Endothelial cell of umbilical vein (primary cell): ENCODE data around the gene GTF3C1. TPM values are rescaled to one million over a fixed set of nuclear protein-coding genes. Genes with fewer than 3 reads are reported as not detected.

ENCODE experiments used
- BruUV-seq: library from RNA; stranded (reverse); fragments of 400-500 nt; replicated peaks from 2 replicates; lab custom pipeline; 2021; lab: Mats Ljungman, UMichigan
- CTCF ChIA-PET: fragments of 300-600, 350-600 bp; sonication (Branson Sonifier 250); formaldehyde crosslinking; loops from one replicate; lab custom pipeline; 2021; ENCODE audit warnings: antibody characterized with exemption, inconsistent platforms; lab: Charles Lee
- POLR2A ChIA-PET: fragments of 300-600, 350-600 bp; sonication (Branson Sonifier 250); formaldehyde crosslinking; loops from one replicate; lab custom pipeline; 2021; ENCODE audit warnings: antibody characterized with exemption, inconsistent platforms; lab: Charles Lee
- DNase-seq: peaks from one replicate; pipeline ENCODE4 v3.0.0-alpha.2; 2011; ENCODE audit warnings: low read depth, low spot score
- FAIRE-seq: peaks from 2 replicates; lab custom pipeline; 2011; peaks lifted over from hg19 to GRCh38; lab: Jason Lieb, UNC
- H2AFZ ChIP-seq: 2 replicates; pipeline ENCODE4 v1.6.0; 2012; ENCODE audit warnings: low read depth, low read length, control low read depth, inconsistent platforms
- H3K27ac ChIP-seq: 2 replicates; pipeline ENCODE4 v1.5.1; 2011; ENCODE audit warnings: low read depth, mild to moderate bottlenecking, control low read depth, low read length, moderate library complexity; ENCODE audit not compliant: insufficient read depth
- H3K27me3 ChIP-seq, 2 experiments: 2 replicates each; pipeline versions ENCODE4 v1.6.0 to v1.6.1; 2011; ENCODE audit warnings: low read length in 2 of 2, mixed read lengths in 1 of 2; ENCODE audit not compliant: control insufficient read depth in 2 of 2, insufficient read depth in 2 of 2
- H3K36me3 ChIP-seq, 2 experiments: 2 replicates in 1 of 2; 3 replicates in 1 of 2; pipeline ENCODE4 v1.5.1; 2011; ENCODE audit warnings: low read length in 2 of 2, mild to moderate bottlenecking in 1 of 2, moderate library complexity in 1 of 2; ENCODE audit not compliant: control insufficient read depth in 2 of 2, insufficient read depth in 2 of 2; ENCODE audit errors: extremely low read depth in 1 of 2
- H3K4me1 ChIP-seq: 3 replicates; pipeline ENCODE4 v1.5.1; 2011; ENCODE audit warnings: mild to moderate bottlenecking, low read length; ENCODE audit not compliant: control insufficient read depth, insufficient read depth; ENCODE audit errors: extremely low read depth
- H3K4me2 ChIP-seq: 2 replicates; pipeline ENCODE4 v1.6.1; 2011; ENCODE audit warnings: low read length, control low read depth, mixed read lengths; ENCODE audit not compliant: insufficient read depth
- H3K4me3 ChIP-seq, 3 experiments: fragments of 200-600 bp in 1 of 3; sonication (generic), shearing (Covaris generic) in 1 of 3; replicated peaks in 1 of 3; 2 replicates each; pipeline ENCODE4 v1.5.1; 2011 to 2016; ENCODE audit warnings: control low read depth in 3 of 3, low read length in 3 of 3, mild to moderate bottlenecking in 2 of 3, inconsistent platforms in 1 of 3, low read depth in 1 of 3, moderate library complexity in 1 of 3; ENCODE audit not compliant: insufficient read depth in 1 of 3
- H3K79me2 ChIP-seq: 2 replicates; pipeline ENCODE4 v1.6.0; 2012; ENCODE audit warnings: low read length, inconsistent platforms; ENCODE audit not compliant: control insufficient read depth, insufficient read depth
- H3K9ac ChIP-seq: replicated peaks from 2 replicates; pipeline ENCODE3; 2011; ENCODE audit warnings: low read length, control low read depth; ENCODE audit not compliant: insufficient read depth; ENCODE audit errors: extremely low read depth
- H3K9me1 ChIP-seq: replicated peaks from 3 replicates; pipeline ENCODE4 v1.6.0; 2011; ENCODE audit warnings: mild to moderate bottlenecking, low read length; ENCODE audit not compliant: control insufficient read depth, insufficient read depth; ENCODE audit errors: extremely low read depth
- H3K9me3 ChIP-seq: replicated peaks from 2 replicates; pipeline ENCODE4 v1.5.1; 2012; ENCODE audit warnings: low read length, inconsistent platforms; ENCODE audit not compliant: control insufficient read depth, insufficient read depth
- H4K20me1 ChIP-seq: replicated peaks from 2 replicates; pipeline ENCODE3; 2011; ENCODE audit warnings: mild to moderate bottlenecking, low read length; ENCODE audit not compliant: control insufficient read depth, insufficient read depth; ENCODE audit errors: extremely low read depth
- CTCF ChIP-seq, 2 donors: IDR thresholded peaks; 1 replicate in 1 of 2; 2 replicates in 1 of 2; pipeline ENCODE4 v1.5.1; 2011; ENCODE audit warnings: low read length in 2 of 2, mild to moderate bottlenecking in 2 of 2, moderate library complexity in 2 of 2, control low read depth in 1 of 2, inconsistent platforms in 1 of 2, low read depth in 1 of 2; ENCODE audit not compliant: insufficient read depth in 1 of 2; ENCODE audit errors: extremely low read depth in 1 of 2
- EZH2 ChIP-seq: IDR thresholded peaks from 2 replicates; pipeline ENCODE4 v1.6.1; 2012; ENCODE audit warnings: borderline replicate concordance, low read depth, mild to moderate bottlenecking, moderate library complexity, low read length, inconsistent platforms; ENCODE audit not compliant: severe bottlenecking
- FOS ChIP-seq: IDR thresholded peaks from 2 replicates; pipeline ENCODE4 v1.6.1; 2011; ENCODE audit warnings: mild to moderate bottlenecking, low read length, moderate library complexity, borderline replicate concordance; ENCODE audit not compliant: insufficient read depth
- JUN ChIP-seq: IDR thresholded peaks from 2 replicates; pipeline ENCODE4 v1.6.1; 2011; ENCODE audit warnings: borderline replicate concordance, low read depth; ENCODE audit not compliant: insufficient read length, insufficient read depth
- MYC ChIP-seq: IDR thresholded peaks from one replicate; pipeline ENCODE4 v1.6.1; 2011; ENCODE audit warnings: mild to moderate bottlenecking, low read depth, low read length
- POLR2A ChIP-seq: IDR thresholded peaks from 2 replicates; pipeline ENCODE4 v1.6.1; 2012; ENCODE audit warnings: low read depth, mild to moderate bottlenecking, control low read depth, low read length
- POLR2AphosphoS5 ChIP-seq: IDR thresholded peaks from 2 replicates; pipeline ENCODE4 v1.6.1; 2012; ENCODE audit warnings: low read depth, mild to moderate bottlenecking, control low read depth, low read length, moderate library complexity; ENCODE audit not compliant: insufficient read depth
- dilution Hi-C: fragments of 300-500 bp; cut with MboI; formaldehyde crosslinking; loops from one replicate; pipeline ENCODE4 v1.15.0; 2019; ENCODE audit warnings: low sequenced_read_pairs; ENCODE audit not compliant: extremely low pct_ligation_motif_present
- intact Hi-C: fragments of 100-400 bp; cut with micrococcal nuclease; formaldehyde crosslinking; loops from one replicate; pipeline ENCODE4 v1.10.0; 2022
- polyA plus RNA-seq, 4 experiments: library from polyadenylated mRNA; depleted of rRNA in 3 of 4; stranded (reverse) in 3 of 4; unstranded in 1 of 4; fragments of >200 nt; gene quantifications; 2 replicates each; pipeline versions ENCODE4 v1.2.1 to v1.2.3, GENCODE V29; 2011 to 2012; ENCODE audit warnings: missing spikeins in 1 of 4
- total RNA-seq: library from RNA; stranded (reverse); gene quantifications from 2 replicates; pipeline ENCODE4 v1.2.3, GENCODE V29; 2021

The GTF3C1 gene
- total and polyA plus RNA-seq, 2 donors (not counting 3 experiments of a cell fraction or from before 2014, with no cell fraction given): 58.1 to 86.1 TPM

DNA sequence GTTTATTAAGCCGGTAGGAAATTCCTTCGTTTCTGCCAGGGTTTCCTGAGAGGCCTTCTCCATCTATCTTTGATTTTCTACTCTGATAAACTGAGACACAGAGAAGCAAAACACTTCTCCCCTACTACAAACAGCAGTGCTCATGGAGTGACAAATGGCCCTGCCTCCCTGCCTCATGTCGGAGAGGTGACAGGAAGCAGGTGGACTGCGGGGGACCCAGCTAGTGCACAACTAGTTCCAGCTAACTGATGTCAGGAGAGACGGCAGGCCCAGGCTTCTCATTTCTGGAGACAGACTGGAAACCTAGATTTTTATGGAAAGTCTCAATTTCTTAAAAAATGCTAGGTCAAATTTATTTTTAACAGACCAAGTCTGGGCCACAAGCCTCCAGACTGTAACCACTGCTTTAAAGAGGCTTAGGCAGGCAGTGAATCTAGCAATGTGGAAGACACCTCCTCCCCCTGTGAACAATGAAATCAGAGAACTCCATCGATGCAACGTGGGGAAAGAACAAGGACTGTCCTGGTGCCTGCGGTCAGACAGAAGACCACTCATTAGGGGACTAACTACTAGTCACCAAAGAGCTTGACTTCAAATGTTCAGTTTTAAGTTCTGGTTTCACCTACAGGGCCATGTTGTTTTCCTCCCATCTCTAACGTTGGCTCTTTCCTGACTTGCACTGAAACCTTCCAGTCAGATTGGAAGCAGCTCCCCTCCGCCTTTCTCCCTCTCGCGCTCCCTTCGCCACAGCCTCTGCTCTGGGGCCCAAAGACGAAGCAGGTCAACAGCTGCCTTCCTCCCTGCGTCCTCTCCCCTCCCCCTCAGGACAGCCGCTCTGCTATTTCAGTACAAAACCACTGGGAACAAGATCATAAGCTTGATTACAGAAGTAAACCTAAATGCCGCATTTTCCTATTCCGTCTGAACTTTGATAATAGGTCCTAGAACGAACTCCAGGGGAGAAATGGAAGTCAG is 17.6 kb downstream of the GTF3C1 start:
- ChIA-PET POLR2A (no interaction called here), CTCF (interaction anchor here (1.2 kb wide), 1 partner anchor 10 kb away, joined by 3 read pairs; no protein-coding TSS in a partner anchor)
- FAIRE-seq (no peak), DNase-seq (no peak)
- H3K27me3 ChIP-seq: no peaks in the 10 kb centered on the region
- no peaks in the 10 kb centered on the region for H3K79me2 ChIP-seq
- no peak overlapping the region for H3K27ac ChIP-seq
- no peaks in the 10 kb centered on the region for H3K9me3 ChIP-seq
- no TSS peak for BruUV-seq
- peaks cover 20 to 45% of the 10 kb centered on the region in 2 experiments for H3K36me3 ChIP-seq
- H3K4me3 ChIP-seq: no peak overlapping the region
- intact Hi-C loops: no loop called here
- no peaks in the 10 kb centered on the region for H3K4me1 ChIP-seq
- H3K4me2 ChIP-seq: no peak overlapping the region
- H3K9ac ChIP-seq: no peak overlapping the region
- H4K20me1 ChIP-seq: no peaks in the 10 kb centered on the region
- dilution Hi-C loops: no loop called here
- H3K9me1 ChIP-seq: no peaks in the 10 kb centered on the region
- H2AFZ ChIP-seq: no peak overlapping the region
- no peak for TF ChIP-seq POLR2AphosphoS5
- TF ChIP-seq MYC: no peak
- TF ChIP-seq POLR2A: no peak

- BruUV-seq: no TSS peak
- POLR2A ChIA-PET: interaction anchor here (0.6 kb wide), 1 partner anchor 37 kb away, joined by 3 read pairs; no protein-coding TSS in a partner anchor
- Histone ChIP-seq H2AFZ (no peak overlapping the region), H3K9me1 (no peaks in the 10 kb centered on the region), H3K4me1 (no peaks in the 10 kb centered on the region), H3K4me3 (no peak overlapping the region), H3K9me3 (no peaks in the 10 kb centered on the region), H3K27me3 (no peaks in the 10 kb centered on the region), H3K36me3 (peaks cover 20 to 46% of the 10 kb centered on the region in 2 experiments), H3K4me2 (no peak overlapping the region), H3K79me2 (no peaks in the 10 kb centered on the region), H3K9ac (no peak overlapping the region), H4K20me1 (no peaks in the 10 kb centered on the region), H3K27ac (no peak overlapping the region)
- FAIRE-seq (no peak), DNase-seq (no peak)
- CTCF ChIA-PET: interaction anchor here (1.2 kb wide), 1 partner anchor 9 kb away, joined by 3 read pairs; no protein-coding TSS in a partner anchor
- TF ChIP-seq CTCF (IDR thresholded peaks at IDR 0.05; ENCODE audit: extremely low read depth in 1 of 2, insufficient read depth in 1 of 2, low read depth in 1 of 2, low read length in 2 of 2): no peak
- no peak for TF ChIP-seq EZH2
- TF ChIP-seq FOS: no peak
- TF ChIP-seq POLR2AphosphoS5: no peak
- TF ChIP-seq MYC: no peak
- no peak for TF ChIP-seq JUN
- dilution Hi-C loops (no loop called here), intact Hi-C loops (no loop called here)
These were observed 18.5 kb downstream of the GTF3C1 start for GRCh38 chr16:27531186-27531585.
